Transverse colon (tissue), 4 donors: Measurements from ENCODE around the gene MMP24OS. TPM values are rescaled to one million over a fixed set of nuclear protein-coding genes. Genes with fewer than 3 reads are reported as not detected.

ENCODE experiments used
- DNase-seq: peaks from one replicate; pipeline ENCODE4 v3.0.0-alpha.2; 2019
- H3K27ac ChIP-seq, 4 donors: fragments of 200-600 bp; sonication (generic); 2 replicates each; pipeline ENCODE4 v1.5.1; 2016 to 2018; ENCODE audit warnings: inconsistent platforms in 4 of 4
- H3K27me3 ChIP-seq: fragments of 200-600 bp; sonication (generic); 2 replicates; pipeline ENCODE4 v1.5.1; 2017; ENCODE audit warnings: inconsistent platforms
- H3K36me3 ChIP-seq, 4 donors: fragments of 200-600 bp; sonication (generic); 2 replicates each; pipeline ENCODE4 v1.5.1; 2017 to 2019; ENCODE audit warnings: inconsistent platforms in 4 of 4
- H3K4me1 ChIP-seq, 4 donors: fragments of 200-600 bp; sonication (generic); 2 replicates each; pipeline ENCODE4 v1.5.1; 2017 to 2020; ENCODE audit warnings: inconsistent platforms in 4 of 4
- H3K4me3 ChIP-seq, 4 donors: fragments of 200-600 bp; sonication (generic); 1 replicate in 1 of 4; 2 replicates in 3 of 4; pipeline versions ENCODE4 v1.5.1 to v1.6.1; 2017 to 2019; ENCODE audit warnings: inconsistent platforms in 4 of 4
- H3K9me3 ChIP-seq, 2 donors: fragments of 200-600 bp; sonication (generic); 2 replicates each; pipeline ENCODE4 v1.5.1; 2017 to 2019; ENCODE audit warnings: inconsistent platforms in 2 of 2
- CTCF ChIP-seq, 5 experiments: fragments of 200-600 bp in 3 of 5; fragments of 450-650 bp in 2 of 5; sonication (generic) in 3 of 5; IDR thresholded peaks; 1 replicate in 2 of 5; 2 replicates in 3 of 5; pipeline ENCODE4 v1.5.1; 2016 to 2017; ENCODE audit warnings: antibody characterized with exemption in 5 of 5, inconsistent platforms in 3 of 5, mild to moderate bottlenecking in 2 of 5, moderate library complexity in 1 of 5
- EP300 ChIP-seq: sonication (generic); formaldehyde crosslinking; IDR thresholded peaks from one replicate; pipeline ENCODE4 v1.6.1; 2017; ENCODE audit warnings: antibody characterized with exemption, low read depth
- POLR2A ChIP-seq: fragments of 450-650 bp; IDR thresholded peaks from one replicate; pipeline ENCODE4 v1.6.1; 2016; ENCODE audit warnings: antibody characterized with exemption, mild to moderate bottlenecking, moderate library complexity
- POLR2AphosphoS5 ChIP-seq, 3 donors: sonication (generic); formaldehyde crosslinking; IDR thresholded peaks; one replicate each; pipeline ENCODE4 v1.6.1; 2016; ENCODE audit warnings: antibody characterized with exemption in 3 of 3
- WGBS, 2 donors: methylation state at CpG; one replicate each; pipeline ENCODE4 v1.1.5; 2018; ENCODE audit warnings: low coverage in 1 of 2; 5-methylcytosine and 5-hydroxymethylcytosine counted together
- in situ Hi-C, 4 donors: fragments of 200-750 bp; cut with MboI; loops; one replicate each; pipeline versions ENCODE4 v1.15.0 to v1.15.1; 2017; ENCODE audit warnings: low sequenced_read_pairs in 3 of 4, low pct_ligation_motif_present in 1 of 4, low pct_unique_long_range_greater_than_20kb in 1 of 4
- intact Hi-C: fragments of 100-400 bp; cut with DNase I; formaldehyde crosslinking; loops from one replicate; pipeline ENCODE4 v1.15.1; 2023; ENCODE audit warnings: low total_unique reads
- total RNA-seq, 4 donors: library from RNA; depleted of rRNA; stranded (reverse); fragments of >200 nt; gene quantifications; one replicate each; pipeline ENCODE4 v1.1.0, GENCODE V29; 2016

MMP24OS gene
- total RNA-seq, 4 donors from 2014 or later, result 32.4 to 81.1 (median 47.9) TPM

GRCh38 chr20:35271073-35271882 lies 6.6 kb downstream of the MMP24OS start:
- H3K27ac ChIP-seq, result no peak overlapping the region
- intact Hi-C loops (loop anchor here (10.0 kb wide), 1 partner anchor 126 kb away; the partner anchor contains the start of gene EDEM2), in situ Hi-C loops (loop anchor here in 1 of 4 donors (25.0 kb wide), 1 partner anchor 434 kb away; the partner anchor contains the start of gene NCOA6)
- H3K4me3 ChIP-seq, result no peak overlapping the region
- H3K4me1 ChIP-seq, result peaks cover under 1 to 17% (median 7%) of the 10 kb centered on the region in 4 donors
- DNase-seq, result no peak
- WGBS, 2 donors, result 94% methylated on average over 20 of the region's 20 CpGs; no CpG with 5 or more reads in 1 of the 2 donors
- TF ChIP-seq CTCF (IDR thresholded peaks at IDR 0.05) (no peak), POLR2AphosphoS5 (IDR thresholded peaks at IDR 0.05) (no peak), EP300 (no peak), POLR2A (no peak)
- H3K27me3 ChIP-seq, result no peaks in the 10 kb centered on the region
- H3K36me3 ChIP-seq, result no peaks in the 10 kb centered on the region
- H3K9me3 ChIP-seq, result no peaks in the 10 kb centered on the region

GRCh38 chr20:35270021-35270902 lies 7.7 kb downstream of the MMP24OS start:
- in situ Hi-C loops, result loop anchor here in 1 of 4 donors (25.0 kb wide), 1 partner anchor 433 kb away; the partner anchor contains the start of gene NCOA6
- H3K9me3 ChIP-seq, result no peaks in the 10 kb centered on the region
- intact Hi-C loops, result loop anchor here (10.0 kb wide), 1 partner anchor 125 kb away; the partner anchor contains the start of gene EDEM2
- no peak overlapping the region for H3K4me3 ChIP-seq
- H3K4me1 ChIP-seq, result peaks cover 0 to 14% (median 3%) of the 10 kb centered on the region in 4 donors
- WGBS, 2 donors, result 94 to 100% methylated on average over 3 to 19 of the region's 19 CpGs
- H3K27ac ChIP-seq, result no peak overlapping the region
- no peaks in the 10 kb centered on the region for H3K27me3 ChIP-seq
- H3K36me3 ChIP-seq, result no peaks in the 10 kb centered on the region
- no peak for DNase-seq
- no peak for TF ChIP-seq EP300
- no peak for TF ChIP-seq CTCF (IDR thresholded peaks at IDR 0.05)
- no peak for TF ChIP-seq POLR2A
- TF ChIP-seq POLR2AphosphoS5 (IDR thresholded peaks at IDR 0.05), result no peak

- H3K36me3 ChIP-seq, result no peaks in the 10 kb centered on the region
Measured at GRCh38 chr20:35269055-35269781, 8.7 kb downstream of the MMP24OS start.

More at GRCh38 chr20:35269055-35269781, 8.7 kb downstream of the MMP24OS start:
- TF ChIP-seq CTCF (IDR thresholded peaks at IDR 0.05) (peak; percentile 65 to 75 (median 69)), POLR2AphosphoS5 (IDR thresholded peaks at IDR 0.05) (no peak)
- no peak overlapping the region for H3K4me3 ChIP-seq
- H3K27me3 ChIP-seq, result no peaks in the 10 kb centered on the region
- intact Hi-C loops (no loop called here), in situ Hi-C loops (loop anchor here in 2 of 4 donors (10.0 to 25.0 kb wide), 2 partner anchors 124 to 432 kb away; partner anchors contain the start of genes EDEM2 (in 1 of the 2) and NCOA6 (in 1 of the 2))
- H3K4me1 ChIP-seq, result peaks cover 0 to 15% (median 4%) of the 10 kb centered on the region in 4 donors
- H3K9me3 ChIP-seq, result no peaks in the 10 kb centered on the region
- peak; percentile 65 for DNase-seq
- peak overlapping the region in 3 of 4 donors; percentile 1 to 25 (median 8) for H3K27ac ChIP-seq
- 40 to 49% methylated on average over 1 to 14 of the region's 14 CpGs for WGBS, 2 donors
